Gastrocnemius medialis (tissue), 4 donors: ENCODE measurements around the gene SLC25A22.

Experiments
- POLR2A ChIP-seq, 2 donors: fragments of 450-650 bp; IDR thresholded peaks; one replicate each; pipeline ENCODE4 v1.6.1; 2017; ENCODE audit warnings: antibody characterized with exemption in 2 of 2, mild to moderate bottlenecking in 2 of 2, moderate library complexity in 2 of 2
- TF ChIP-seq, protein P1 (sequence below), 5 experiments: fragments of 450-650 bp in 3 of 5; fragments of 200-600 bp in 2 of 5; sonication (generic) in 2 of 5; IDR thresholded peaks in 4 of 5; conservative IDR thresholded peaks in 1 of 5; 1 replicate in 4 of 5; 2 replicates in 1 of 5; pipeline ENCODE4 v1.5.1; 2016 to 2019; ENCODE audit warnings: antibody characterized with exemption in 5 of 5, mild to moderate bottlenecking in 3 of 5, moderate library complexity in 3 of 5

DNA sequence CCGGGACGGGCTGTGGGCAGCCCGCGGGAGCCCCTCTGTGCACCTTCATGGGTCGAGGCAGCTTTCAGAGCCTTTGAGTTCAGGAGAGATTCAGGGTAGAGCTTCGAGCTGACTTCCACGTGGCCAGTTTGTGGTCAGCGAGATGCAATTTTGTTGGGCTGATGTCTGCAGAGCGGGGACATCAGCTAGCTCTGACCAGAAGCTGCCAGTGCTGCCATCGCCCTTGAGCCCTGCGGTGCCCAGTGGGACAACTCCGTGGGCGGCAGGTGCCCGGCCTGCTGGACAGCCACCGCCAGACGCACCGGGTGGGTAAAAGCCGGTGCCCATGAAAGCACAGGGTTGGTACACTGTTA, 50.1 kb downstream of the SLC25A22 start:
- no peak for TF ChIP-seq POLR2A (IDR thresholded peaks at IDR 0.05)
- TF ChIP-seq, protein P1, sequence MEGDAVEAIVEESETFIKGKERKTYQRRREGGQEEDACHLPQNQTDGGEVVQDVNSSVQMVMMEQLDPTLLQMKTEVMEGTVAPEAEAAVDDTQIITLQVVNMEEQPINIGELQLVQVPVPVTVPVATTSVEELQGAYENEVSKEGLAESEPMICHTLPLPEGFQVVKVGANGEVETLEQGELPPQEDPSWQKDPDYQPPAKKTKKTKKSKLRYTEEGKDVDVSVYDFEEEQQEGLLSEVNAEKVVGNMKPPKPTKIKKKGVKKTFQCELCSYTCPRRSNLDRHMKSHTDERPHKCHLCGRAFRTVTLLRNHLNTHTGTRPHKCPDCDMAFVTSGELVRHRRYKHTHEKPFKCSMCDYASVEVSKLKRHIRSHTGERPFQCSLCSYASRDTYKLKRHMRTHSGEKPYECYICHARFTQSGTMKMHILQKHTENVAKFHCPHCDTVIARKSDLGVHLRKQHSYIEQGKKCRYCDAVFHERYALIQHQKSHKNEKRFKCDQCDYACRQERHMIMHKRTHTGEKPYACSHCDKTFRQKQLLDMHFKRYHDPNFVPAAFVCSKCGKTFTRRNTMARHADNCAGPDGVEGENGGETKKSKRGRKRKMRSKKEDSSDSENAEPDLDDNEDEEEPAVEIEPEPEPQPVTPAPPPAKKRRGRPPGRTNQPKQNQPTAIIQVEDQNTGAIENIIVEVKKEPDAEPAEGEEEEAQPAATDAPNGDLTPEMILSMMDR (IDR thresholded peaks at IDR 0.05 in 4 of 5, conservative IDR thresholded peaks at IDR 0.05 in 1 of 5) = no peak
